MM.1S (cell line): Measurements from ENCODE around the gene SLC6A19.

Experiments used
- DNase-seq: peaks from one replicate; pipeline ENCODE4 v3.0.0-alpha.2; 2015
- H2AFZ ChIP-seq: fragments of 300-600 bp; sonication (generic); 2 replicates; pipeline ENCODE4 v1.6.0; 2016; ENCODE audit warnings: antibody characterized with exemption, low read length
- H3F3A ChIP-seq: fragments of 300-600 bp; sonication (generic); 2 replicates; pipeline ENCODE4 v1.6.1; 2016; ENCODE audit warnings: mild to moderate bottlenecking, antibody characterized with exemption, low read length, moderate library complexity, mixed read lengths; ENCODE audit not compliant: insufficient read depth
- H3K27ac ChIP-seq: fragments of 300-600 bp; sonication (generic); 2 replicates; pipeline ENCODE4 v1.5.1; 2016; ENCODE audit warnings: mild to moderate bottlenecking, low read length
- H3K27me3 ChIP-seq: fragments of 300-600 bp; sonication (generic); replicated peaks from 2 replicates; pipeline ENCODE4 v1.6.0; 2016; ENCODE audit warnings: low read length; ENCODE audit not compliant: insufficient read depth
- H3K36me3 ChIP-seq: fragments of 300-600 bp; sonication (generic); replicated peaks from 2 replicates; pipeline ENCODE4 v1.6.1; 2016; ENCODE audit warnings: mild to moderate bottlenecking, low read length, mixed read lengths; ENCODE audit not compliant: insufficient read depth
- H3K4me1 ChIP-seq: fragments of 300-600 bp; sonication (generic); 2 replicates; pipeline ENCODE4 v1.6.1; 2016; ENCODE audit warnings: low read length, mixed read lengths
- H3K4me2 ChIP-seq: fragments of 300-600 bp; sonication (generic); 2 replicates; pipeline ENCODE4 v1.6.0; 2016; ENCODE audit warnings: low read depth, low read length
- H3K4me3 ChIP-seq: fragments of 300-600 bp; sonication (generic); 2 replicates; pipeline ENCODE4 v1.5.1; 2016; ENCODE audit warnings: low read length, mixed read lengths
- H3K79me2 ChIP-seq: fragments of 300-600 bp; sonication (generic); 2 replicates; pipeline ENCODE4 v1.6.1; 2016; ENCODE audit warnings: mixed run types, low read length, mixed read lengths
- H3K9ac ChIP-seq: fragments of 300-600 bp; sonication (generic); 2 replicates; pipeline ENCODE4 v1.6.1; 2016; ENCODE audit warnings: low read length, mixed read lengths
- H3K9me2 ChIP-seq: fragments of 300-600 bp; sonication (generic); replicated peaks from 2 replicates; pipeline ENCODE4 v1.6.1; 2016; ENCODE audit warnings: mild to moderate bottlenecking, low read length, mixed read lengths; ENCODE audit not compliant: insufficient read depth
- H3K9me3 ChIP-seq: fragments of 300-600 bp; sonication (generic); replicated peaks from 2 replicates; pipeline ENCODE4 v1.6.1; 2016; ENCODE audit warnings: mild to moderate bottlenecking, low read length, mixed read lengths; ENCODE audit not compliant: insufficient read depth
- H4K20me1 ChIP-seq: fragments of 300-600 bp; sonication (generic); 2 replicates; pipeline ENCODE4 v1.6.1; 2016; ENCODE audit warnings: mild to moderate bottlenecking, low read length, moderate library complexity, mixed read lengths; ENCODE audit not compliant: insufficient read depth
- CTCF ChIP-seq: fragments of 300-600 bp; sonication (generic); IDR thresholded peaks from 2 replicates; pipeline ENCODE4 v1.5.1; 2016; ENCODE audit warnings: antibody characterized with exemption, low read length, mixed read lengths
- EZH2 ChIP-seq: fragments of 300-600 bp; sonication (generic); optimal IDR thresholded peaks from 2 replicates; pipeline ENCODE3; 2017; ENCODE audit warnings: low read depth, mild to moderate bottlenecking, antibody characterized with exemption, low read length, mixed read lengths
- EZH2phosphoT487 ChIP-seq: fragments of 300-600 bp; sonication (generic); IDR thresholded peaks from 2 replicates; pipeline ENCODE4 v1.6.1; 2018; ENCODE audit warnings: antibody characterized with exemption, low read length

Gene SLC6A19

DNA sequence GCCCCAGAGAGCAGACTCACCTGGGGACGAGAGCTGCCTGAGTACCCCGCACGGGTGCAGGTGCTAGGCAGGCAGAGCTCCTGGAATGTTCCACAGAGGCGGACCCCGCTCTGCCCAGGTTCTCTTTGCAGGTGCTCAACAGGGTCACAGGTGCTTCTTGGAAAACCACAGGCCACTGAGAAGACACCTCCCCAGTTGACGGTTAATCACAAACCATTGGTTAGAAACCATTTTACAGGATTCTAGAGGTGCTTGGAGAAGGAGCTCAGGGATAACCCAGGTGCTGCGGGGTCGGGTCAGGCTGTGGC, 17.3 kb upstream of the SLC6A19 start:
- no peak for TF ChIP-seq EZH2
- no peak for TF ChIP-seq CTCF
- TF ChIP-seq EZH2phosphoT487, result no peak
- Histone ChIP-seq H3K4me1 (no peaks in the 10 kb centered on the region), H3K9me3 (no peaks in the 10 kb centered on the region), H3K79me2 (no peaks in the 10 kb centered on the region), H3K27me3 (0 out of 2 replicates have a peak, but pooled peaks cover 1% of the 10 kb centered on the region), H3K4me3 (no peak overlapping the region), H2AFZ (no peak overlapping the region), H3K9me2 (no peaks in the 10 kb centered on the region), H4K20me1 (no peaks in the 10 kb centered on the region), H3K9ac (no peak overlapping the region), H3K4me2 (no peak overlapping the region), H3K36me3 (no peaks in the 10 kb centered on the region), H3K27ac (no peak overlapping the region), H3F3A (no peaks in the 10 kb centered on the region)
- no peak for DNase-seq

DNA sequence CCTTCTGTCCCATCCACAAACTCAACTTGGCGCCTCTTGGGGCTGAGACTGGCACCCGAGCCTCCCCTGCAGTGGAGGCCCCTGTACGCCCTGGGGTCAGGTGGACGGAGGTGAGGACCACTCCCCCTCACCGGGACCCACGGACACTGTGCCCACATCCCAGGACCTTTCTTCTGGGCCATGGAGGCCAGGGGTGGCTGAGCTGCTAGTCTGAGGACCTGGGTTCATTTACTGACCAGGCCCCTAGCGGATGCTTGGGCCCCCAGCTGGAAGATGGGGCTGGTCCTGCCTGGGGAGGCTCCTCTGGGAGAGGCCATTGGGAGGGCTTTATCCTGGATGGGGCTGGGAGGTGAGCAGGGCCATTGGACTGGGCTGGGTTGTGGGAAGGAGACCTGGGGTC, 16.9 kb upstream of the SLC6A19 start:
- no peaks in the 10 kb centered on the region for H3K4me1 ChIP-seq

DNA sequence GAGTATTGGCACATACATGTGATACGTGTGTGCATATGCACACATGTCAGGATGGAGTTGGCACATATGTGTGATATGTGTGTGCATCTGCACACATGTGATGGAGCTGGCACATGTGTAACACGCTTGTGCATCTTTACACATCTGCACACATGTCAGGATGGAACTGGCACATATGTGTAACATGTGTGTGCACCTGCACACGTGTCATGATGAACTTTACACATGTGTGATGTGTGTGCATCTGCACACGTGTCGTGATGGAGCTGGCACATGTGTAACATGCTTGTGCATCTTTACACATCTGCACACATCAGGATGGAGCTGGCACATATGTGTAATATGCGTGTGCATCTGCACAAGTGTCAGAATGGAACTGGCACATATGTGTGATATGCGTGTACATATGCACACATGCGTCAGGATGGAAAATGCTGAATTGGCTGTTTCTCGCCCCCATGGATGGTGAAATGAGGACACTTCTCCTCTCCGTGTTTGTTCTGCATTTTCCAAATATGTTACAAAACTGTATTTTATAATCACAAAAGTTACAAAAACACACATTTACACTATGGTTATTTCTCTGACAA, 16.3 kb upstream of the SLC6A19 start:
- H4K20me1 ChIP-seq, result no peaks in the 10 kb centered on the region
- H3K36me3 ChIP-seq, result no peaks in the 10 kb centered on the region
- no peaks in the 10 kb centered on the region for H3K4me1 ChIP-seq
- H3K9me3 ChIP-seq, result no peaks in the 10 kb centered on the region
- TF ChIP-seq CTCF (no peak), EZH2phosphoT487 (no peak), EZH2 (no peak)
- no peaks in the 10 kb centered on the region for H3K79me2 ChIP-seq
- H3K9me2 ChIP-seq, result no peaks in the 10 kb centered on the region
- no peak for DNase-seq
- no peak overlapping the region for H3K4me2 ChIP-seq
- H2AFZ ChIP-seq, result no peak overlapping the region
- H3K9ac ChIP-seq, result no peak overlapping the region
- H3K4me3 ChIP-seq, result no peak overlapping the region
- H3K27me3 ChIP-seq, result 0 out of 2 replicates have a peak, but pooled peaks cover 4% of the 10 kb centered on the region
- H3F3A ChIP-seq, result no peaks in the 10 kb centered on the region
- H3K27ac ChIP-seq, result no peak overlapping the region

More for the DNA sequence above, 16.9 kb upstream of the SLC6A19 start:
- DNase-seq, result no peak
- no peak overlapping the region for H3K4me2 ChIP-seq
- H3K27ac ChIP-seq, result no peak overlapping the region
- H3K27me3 ChIP-seq, result 0 out of 2 replicates have a peak, but pooled peaks cover 4% of the 10 kb centered on the region
- H3K36me3 ChIP-seq, result no peaks in the 10 kb centered on the region
- no peak for TF ChIP-seq CTCF
- no peak for TF ChIP-seq EZH2phosphoT487
- TF ChIP-seq EZH2, result no peak
- no peaks in the 10 kb centered on the region for H3K9me3 ChIP-seq
- H4K20me1 ChIP-seq, result no peaks in the 10 kb centered on the region
- no peaks in the 10 kb centered on the region for H3F3A ChIP-seq
- H3K4me3 ChIP-seq, result no peak overlapping the region
- H3K9ac ChIP-seq, result no peak overlapping the region
- H3K9me2 ChIP-seq, result no peaks in the 10 kb centered on the region
- no peak overlapping the region for H2AFZ ChIP-seq
- H3K79me2 ChIP-seq, result no peaks in the 10 kb centered on the region
